ENCODE measurements around the gene PCDHA1. TPM values are rescaled to one million over a fixed set of nuclear protein-coding genes. Genes with fewer than 3 reads are reported as not detected.

PCDHA1 gene
- total and polyA plus RNA-seq, 2 donors (not counting 3 experiments of a cell fraction or from before 2014, with no cell fraction given): 0.04 TPM; not detected in 1

- no peak for FAIRE-seq
- Histone ChIP-seq H3K4me1 (ENCODE audit: control insufficient read depth, extremely low read depth, insufficient read depth, low read length) (no peaks in the 10 kb centered on the region), H3K79me2 (ENCODE audit: control insufficient read depth, insufficient read depth, low read length) (no peaks in the 10 kb centered on the region), H3K9me3 (replicated peaks; ENCODE audit: control insufficient read depth, insufficient read depth, low read length) (no peaks in the 10 kb centered on the region), H3K27me3 (ENCODE audit: control insufficient read depth in 2 of 2, insufficient read depth in 2 of 2, low read length in 2 of 2) (no peaks in the 10 kb centered on the region), H3K9ac (replicated peaks; ENCODE audit: extremely low read depth, insufficient read depth, low read length) (no peak overlapping the region), H3K27ac (ENCODE audit: insufficient read depth, low read depth, low read length) (no peak overlapping the region), H3K9me1 (replicated peaks; ENCODE audit: control insufficient read depth, extremely low read depth, insufficient read depth, low read length) (no peaks in the 10 kb centered on the region), H2AFZ (ENCODE audit: low read depth, low read length) (no peak overlapping the region), H3K4me2 (ENCODE audit: insufficient read depth, low read length) (no peak overlapping the region), H4K20me1 (replicated peaks; ENCODE audit: control insufficient read depth, extremely low read depth, insufficient read depth, low read length) (no peaks in the 10 kb centered on the region), H3K4me3 (replicated peaks in 1 of 3; ENCODE audit: insufficient read depth in 1 of 3, low read depth in 1 of 3, low read length in 3 of 3) (no peak overlapping the region), H3K36me3 (ENCODE audit: control insufficient read depth in 2 of 2, extremely low read depth in 1 of 2, insufficient read depth in 2 of 2, low read length in 2 of 2) (no peaks in the 10 kb centered on the region)
- no peak for DNase-seq (ENCODE audit: low read depth, low spot score)
- no TSS peak for BruUV-seq (replicated peaks)
- TF ChIP-seq MYC (IDR thresholded peaks at IDR 0.05; ENCODE audit: low read depth, low read length): no peak
- TF ChIP-seq JUN (IDR thresholded peaks at IDR 0.05; ENCODE audit: borderline replicate concordance, insufficient read depth, insufficient read length, low read depth): no peak
- no peak for TF ChIP-seq POLR2A (IDR thresholded peaks at IDR 0.05; ENCODE audit: low read depth, low read length)
- TF ChIP-seq CTCF (IDR thresholded peaks at IDR 0.05; ENCODE audit: extremely low read depth in 1 of 2, insufficient read depth in 1 of 2, low read depth in 1 of 2, low read length in 2 of 2): no peak
- TF ChIP-seq FOS (IDR thresholded peaks at IDR 0.05; ENCODE audit: borderline replicate concordance, insufficient read depth, low read length): no peak
- no peak for TF ChIP-seq POLR2AphosphoS5 (IDR thresholded peaks at IDR 0.05; ENCODE audit: insufficient read depth, low read depth, low read length)
- TF ChIP-seq MAX (IDR thresholded peaks at IDR 0.05; ENCODE audit: insufficient read depth, insufficient read length): no peak
- no peak for TF ChIP-seq GATA2 (IDR thresholded peaks at IDR 0.05; ENCODE audit: insufficient read depth, insufficient read length, low read depth, low read length)
- TF ChIP-seq EZH2 (IDR thresholded peaks at IDR 0.05; ENCODE audit: borderline replicate concordance, low read depth, low read length, severe bottlenecking): no peak
- dilution Hi-C loops (cut with MboI; ENCODE audit: extremely low pct_ligation_motif_present, low sequenced_read_pairs) (no loop called here), intact Hi-C loops (cut with micrococcal nuclease) (no loop called here)
- POLR2A ChIA-PET: no interaction called here
- CTCF ChIA-PET: no interaction called here
These were observed 236.4 kb downstream of the PCDHA1 start for GRCh38 chr5:141022384-141022783.
